NCI-H187 treated with DMSO at 0.1 percent for 48 hours (cell line): ENCODE data around the gene MOV10L1.
"Not testable (repeated sequence)": the region's sequence is repeated elsewhere in the genome, so short reads cannot be mapped to it uniquely, and the experiment has no call there.

Experiments used
- DNase-seq: peaks from one replicate; lab custom pipeline; 2025; lab: John Stamatoyannopoulos, UW

Gene MOV10L1

GRCh38 chr22:50105208-50106100 lies 15.6 kb downstream of the MOV10L1 start:
- DNase-seq = no peak

GRCh38 chr22:50107529-50107928 lies 17.7 kb downstream of the MOV10L1 start:
- no peak for DNase-seq

- no peak for DNase-seq
These were observed 21.2 kb downstream of the MOV10L1 start for GRCh38 chr22:50111056-50111455.

- DNase-seq = no peak
These were observed 22.6 kb downstream of the MOV10L1 start for GRCh38 chr22:50112151-50113118.

GRCh38 chr22:50114221-50115021 lies 24.6 kb downstream of the MOV10L1 start:
- DNase-seq = no peak

- DNase-seq = no peak
These were observed 25.9 kb downstream of the MOV10L1 start for GRCh38 chr22:50115693-50116092.

GRCh38 chr22:50117168-50117762 lies 27.5 kb downstream of the MOV10L1 start:
- no peak for DNase-seq

- DNase-seq = no peak
These were observed 28.3 kb downstream of the MOV10L1 start for GRCh38 chr22:50118129-50118528.

GRCh38 chr22:50118557-50119168 lies 28.9 kb downstream of the MOV10L1 start:
- no peak for DNase-seq

- no peak for DNase-seq
These were observed 29.5 kb downstream of the MOV10L1 start for GRCh38 chr22:50119169-50119767.

- no peak for DNase-seq
These were observed 30.0 kb downstream of the MOV10L1 start for GRCh38 chr22:50119768-50120251.

- no peak for DNase-seq
These were observed 31.5 kb downstream of the MOV10L1 start for GRCh38 chr22:50121202-50121740.

- no peak for DNase-seq
These were observed 33.3 kb downstream of the MOV10L1 start for GRCh38 chr22:50123119-50123518.

GRCh38 chr22:50125029-50125428 lies 35.2 kb downstream of the MOV10L1 start:
- no peak for DNase-seq

GRCh38 chr22:50129121-50129736 lies 39.4 kb downstream of the MOV10L1 start:
- no peak for DNase-seq

GRCh38 chr22:50131894-50132293 lies 42.1 kb downstream of the MOV10L1 start:
- no peak for DNase-seq

GRCh38 chr22:50134481-50134880 lies 44.7 kb downstream of the MOV10L1 start:
- DNase-seq = no peak

GRCh38 chr22:50136581-50137015 lies 46.8 kb downstream of the MOV10L1 start:
- DNase-seq = no peak

- DNase-seq = not testable (repeated sequence)
These were observed 47.5 kb downstream of the MOV10L1 start for GRCh38 chr22:50137277-50137676.

- no peak for DNase-seq
These were observed 48.2 kb downstream of the MOV10L1 start for GRCh38 chr22:50138041-50138440.
